Kidney epithelial cell (primary cell): ENCODE measurements around the gene EPN2. TPM values are rescaled to one million over a fixed set of nuclear protein-coding genes. Genes with fewer than 3 reads are reported as not detected.

Source experiments
- DNase-seq: peaks from one replicate; pipeline ENCODE4 v3.0.0-alpha.2; 2010; ENCODE audit warnings: low read depth
- H3K27me3 ChIP-seq: 2 replicates; pipeline ENCODE4 v1.6.0; 2011; ENCODE audit warnings: low read length; ENCODE audit not compliant: control insufficient read depth, insufficient read depth
- H3K36me3 ChIP-seq: 2 replicates; pipeline ENCODE4 v1.5.1; 2011; ENCODE audit warnings: low read length; ENCODE audit not compliant: control insufficient read depth, insufficient read depth
- H3K4me3 ChIP-seq: 2 replicates; pipeline ENCODE4 v1.5.1; 2011; ENCODE audit warnings: low read depth, mild to moderate bottlenecking, control low read depth, low read length
- total RNA-seq: library from RNA; depleted of rRNA; stranded (reverse); fragments of >200 nt; gene quantifications from 2 replicates; pipeline ENCODE4 v1.2.3, GENCODE V29; 2015
- TF ChIP-seq, protein P1 (sequence below): IDR thresholded peaks from 2 replicates; pipeline ENCODE4 v1.5.1; 2011; ENCODE audit warnings: mild to moderate bottlenecking, moderate library complexity, low read length, control low read depth, inconsistent platforms; ENCODE audit not compliant: insufficient read depth, poor library complexity, severe bottlenecking

The EPN2 gene
- total RNA-seq, 1 donor from 2014 or later, result 13.7 TPM

DNA sequence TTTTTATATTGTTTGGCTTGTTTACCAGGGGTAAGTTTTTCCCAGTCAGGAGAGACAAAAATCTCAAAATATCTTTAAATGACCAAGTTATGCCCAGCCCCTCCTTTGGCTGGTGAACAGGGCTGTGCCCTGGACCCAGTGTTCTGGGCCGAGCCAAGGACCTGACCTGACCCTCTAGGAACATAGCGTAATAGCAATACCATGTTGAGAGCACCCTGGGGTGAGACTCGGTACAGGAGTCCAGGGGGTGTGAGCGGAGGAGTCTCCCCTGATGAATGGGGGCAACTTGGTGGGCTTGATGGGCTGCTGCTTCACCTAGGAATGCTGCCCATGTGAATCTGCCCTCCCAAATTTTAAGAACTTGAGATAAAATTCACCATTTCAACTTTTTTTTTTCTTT, 77.9 kb downstream of the EPN2 start:
- TF ChIP-seq, protein P1, sequence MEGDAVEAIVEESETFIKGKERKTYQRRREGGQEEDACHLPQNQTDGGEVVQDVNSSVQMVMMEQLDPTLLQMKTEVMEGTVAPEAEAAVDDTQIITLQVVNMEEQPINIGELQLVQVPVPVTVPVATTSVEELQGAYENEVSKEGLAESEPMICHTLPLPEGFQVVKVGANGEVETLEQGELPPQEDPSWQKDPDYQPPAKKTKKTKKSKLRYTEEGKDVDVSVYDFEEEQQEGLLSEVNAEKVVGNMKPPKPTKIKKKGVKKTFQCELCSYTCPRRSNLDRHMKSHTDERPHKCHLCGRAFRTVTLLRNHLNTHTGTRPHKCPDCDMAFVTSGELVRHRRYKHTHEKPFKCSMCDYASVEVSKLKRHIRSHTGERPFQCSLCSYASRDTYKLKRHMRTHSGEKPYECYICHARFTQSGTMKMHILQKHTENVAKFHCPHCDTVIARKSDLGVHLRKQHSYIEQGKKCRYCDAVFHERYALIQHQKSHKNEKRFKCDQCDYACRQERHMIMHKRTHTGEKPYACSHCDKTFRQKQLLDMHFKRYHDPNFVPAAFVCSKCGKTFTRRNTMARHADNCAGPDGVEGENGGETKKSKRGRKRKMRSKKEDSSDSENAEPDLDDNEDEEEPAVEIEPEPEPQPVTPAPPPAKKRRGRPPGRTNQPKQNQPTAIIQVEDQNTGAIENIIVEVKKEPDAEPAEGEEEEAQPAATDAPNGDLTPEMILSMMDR, result no peak
- DNase-seq, result no peak
- Histone ChIP-seq H3K27me3 (no peaks in the 10 kb centered on the region), H3K4me3 (no peak overlapping the region), H3K36me3 (peaks cover 1% of the 10 kb centered on the region)

GRCh38 chr17:19316761-19317358, 79.7 kb downstream of the EPN2 start:
- DNase-seq, result peak; percentile 56
- H3K36me3 ChIP-seq, result peaks cover 1% of the 10 kb centered on the region
- no peak overlapping the region for H3K4me3 ChIP-seq
- H3K27me3 ChIP-seq, result no peaks in the 10 kb centered on the region
- TF ChIP-seq, protein P1, result no peak

GRCh38 chr17:19317359-19318095, 80.4 kb downstream of the EPN2 start:
- peaks cover 1% of the 10 kb centered on the region for H3K36me3 ChIP-seq
- TF ChIP-seq, protein P1, result peak; percentile 62
- peak; percentile 89 for DNase-seq
- H3K27me3 ChIP-seq, result no peaks in the 10 kb centered on the region
- no peak overlapping the region for H3K4me3 ChIP-seq

DNA sequence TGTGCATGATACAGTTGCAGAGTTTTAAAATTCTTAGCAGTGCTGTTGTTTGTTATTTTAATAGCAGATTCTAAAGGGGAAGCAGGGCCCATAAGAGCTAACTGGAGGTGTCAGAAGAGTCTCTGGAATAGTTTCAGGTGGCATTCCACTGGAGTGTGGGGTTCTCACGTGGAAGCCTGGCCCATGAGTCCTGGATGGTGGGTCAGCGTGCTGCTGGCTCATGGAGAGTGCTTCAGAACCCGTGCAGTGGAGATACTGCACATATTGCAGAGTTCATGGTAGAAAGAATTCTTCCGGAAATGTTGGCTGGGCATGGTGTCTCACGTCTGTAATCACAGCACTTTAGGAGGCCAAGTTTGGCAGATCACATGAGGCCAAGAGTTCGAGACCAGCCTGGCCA, 81.4 kb downstream of the EPN2 start:
- Histone ChIP-seq H3K27me3 (no peaks in the 10 kb centered on the region), H3K36me3 (no peaks in the 10 kb centered on the region), H3K4me3 (no peak overlapping the region)
- TF ChIP-seq, protein P1, result no peak
- no peak for DNase-seq

DNA sequence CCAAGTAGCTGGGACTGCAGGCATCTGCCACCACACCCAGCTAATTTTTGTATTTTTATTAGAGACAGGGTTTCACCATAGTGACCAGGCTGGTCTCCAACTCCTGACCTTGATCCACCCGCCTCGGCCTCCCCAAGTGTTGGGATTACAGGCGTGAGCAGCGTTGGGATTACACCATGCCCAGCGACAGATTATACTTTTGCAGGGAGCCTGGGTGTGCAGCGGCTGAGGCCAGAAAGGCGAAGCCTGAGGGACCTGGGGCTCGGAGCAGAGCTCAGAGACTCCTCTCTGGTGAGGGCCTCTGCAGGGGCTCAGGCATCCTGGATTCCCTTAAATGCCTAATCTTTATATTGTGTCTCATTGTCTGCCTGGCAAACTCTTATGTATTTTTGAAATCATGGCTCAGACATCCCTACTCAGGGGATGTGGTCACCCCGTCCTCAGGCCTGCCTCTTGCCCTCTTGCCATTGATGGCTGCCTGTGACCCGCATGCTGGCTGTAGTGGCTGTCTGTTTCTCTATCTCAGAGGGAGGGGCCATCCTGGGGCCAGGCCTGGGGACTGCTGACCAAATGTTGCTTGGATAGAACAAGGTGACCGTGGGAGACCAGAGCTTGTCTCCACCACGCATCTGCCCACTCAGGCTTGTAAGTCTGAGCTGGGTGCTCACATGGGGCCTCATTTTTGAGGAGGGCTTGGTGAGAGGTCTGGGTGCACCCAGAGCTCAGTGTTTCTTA, 82.8 kb downstream of the EPN2 start:
- no peak overlapping the region for H3K4me3 ChIP-seq
- TF ChIP-seq, protein P1, result no peak
- DNase-seq, result no peak
- no peaks in the 10 kb centered on the region for H3K36me3 ChIP-seq
- H3K27me3 ChIP-seq, result no peaks in the 10 kb centered on the region
